K562 (cell line): ENCODE measurements around the gene BACE1. TPM values are rescaled to one million over a fixed set of nuclear protein-coding genes. Genes with fewer than 3 reads are reported as not detected.

ENCODE experiments used
- CBFA2T2 ChIP-seq: fragments of 450-650 bp; conservative IDR thresholded peaks from 2 replicates; pipeline ENCODE4 v1.6.1; 2017; ENCODE audit warnings: mild to moderate bottlenecking
- NONO ChIP-seq, 2 experiments: fragments of 200-400 bp in 1 of 2; fragments of 450-650 bp in 1 of 2; formaldehyde crosslinking in 1 of 2; IDR thresholded peaks; 2 replicates each; pipeline ENCODE4 v1.6.1; 2017; ENCODE audit warnings: low read depth in 2 of 2, mild to moderate bottlenecking in 2 of 2, moderate library complexity in 2 of 2, low read length in 1 of 2
- PHTF2 ChIP-seq: fragments of 250-450 bp; sonication (Bioruptor Pico); IDR thresholded peaks from 2 replicates; pipeline ENCODE4 v1.5.0; 2021; ENCODE audit warnings: mild to moderate bottlenecking
- SMAD1 ChIP-seq: fragments of 150-350 bp; IDR thresholded peaks from 2 replicates; pipeline ENCODE4 v1.6.1; 2014; ENCODE audit warnings: low read length, low read depth; ENCODE audit not compliant: partially characterized antibody
- ZFPM2 ChIP-seq: fragments of 250-450 bp; sonication (Bioruptor Pico); IDR thresholded peaks from 2 replicates; pipeline ENCODE4 v1.5.1; 2022; ENCODE audit warnings: mild to moderate bottlenecking
- polyA plus RNA-seq, 8 experiments: library from polyadenylated mRNA; depleted of rRNA in 4 of 8; stranded (reverse) in 5 of 8; unstranded in 3 of 8; fragments of >200 nt; fragmentation: Nextera tagmentation in 2 of 8; fragmentation: Illumina TruSeq in 1 of 8; extraction: Ambion mirVana in 2 of 8; extraction: Trizol in 1 of 8; gene quantifications; 2 replicates each; pipeline versions ENCODE4 v1.2.1 to v1.2.3, GENCODE V29; 2011 to 2014; ENCODE audit warnings: inconsistent platforms in 1 of 8, missing spikeins in 1 of 8
- total RNA-seq, 7 experiments: library from RNA; depleted of rRNA in 6 of 7; stranded (reverse); fragments of >200 nt in 6 of 7; fragmentation: Illumina TruSeq in 2 of 7; extraction: Trizol in 2 of 7; gene quantifications; 2 replicates each; pipeline versions ENCODE4 v1.2.1 to v1.2.3, GENCODE V29; 2011 to 2021; ENCODE audit warnings: low replicate concordance in 1 of 7
- TF ChIP-seq, protein P1 (sequence below): fragments of 250-450 bp; sonication (Bioruptor Pico); IDR thresholded peaks from 2 replicates; pipeline ENCODE4 v1.5.1; 2021; ENCODE audit warnings: mild to moderate bottlenecking
- TF ChIP-seq, protein P2 (sequence below): fragments of 250-450 bp; sonication (Bioruptor Pico); IDR thresholded peaks from 2 replicates; pipeline ENCODE4 v1.4.0; 2020; ENCODE audit warnings: mild to moderate bottlenecking, moderate library complexity

Gene BACE1
- total and polyA plus RNA-seq, 9 of the 15 experiments (the other 6 are each of a cell fraction or from before 2014, with no cell fraction given): 0.01 to 0.25 (median 0.16) TPM; not detected in 5

DNA sequence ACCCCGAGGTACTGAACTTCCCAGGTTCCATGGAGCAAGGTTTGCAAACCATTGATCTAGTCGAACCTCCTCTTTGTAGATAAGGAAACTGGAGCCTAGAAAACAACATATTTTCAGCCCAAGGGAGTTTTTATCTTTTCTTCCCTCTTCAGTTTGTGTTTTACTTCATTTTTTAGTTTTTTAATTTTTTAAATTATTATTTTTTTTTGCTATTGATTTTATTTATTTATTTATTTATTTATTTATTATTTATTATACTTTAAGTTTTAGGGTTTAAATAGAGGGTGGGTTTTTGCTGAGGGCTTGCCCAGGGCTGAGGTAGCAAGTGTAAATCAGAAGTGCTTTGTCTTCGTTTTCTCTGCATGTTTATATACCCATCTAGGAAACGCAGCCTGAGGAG, 38.5 kb upstream of the BACE1 start (continued):
- TF ChIP-seq PHTF2 (CRISPR knock-in tag): no peak
- TF ChIP-seq, protein P1, sequence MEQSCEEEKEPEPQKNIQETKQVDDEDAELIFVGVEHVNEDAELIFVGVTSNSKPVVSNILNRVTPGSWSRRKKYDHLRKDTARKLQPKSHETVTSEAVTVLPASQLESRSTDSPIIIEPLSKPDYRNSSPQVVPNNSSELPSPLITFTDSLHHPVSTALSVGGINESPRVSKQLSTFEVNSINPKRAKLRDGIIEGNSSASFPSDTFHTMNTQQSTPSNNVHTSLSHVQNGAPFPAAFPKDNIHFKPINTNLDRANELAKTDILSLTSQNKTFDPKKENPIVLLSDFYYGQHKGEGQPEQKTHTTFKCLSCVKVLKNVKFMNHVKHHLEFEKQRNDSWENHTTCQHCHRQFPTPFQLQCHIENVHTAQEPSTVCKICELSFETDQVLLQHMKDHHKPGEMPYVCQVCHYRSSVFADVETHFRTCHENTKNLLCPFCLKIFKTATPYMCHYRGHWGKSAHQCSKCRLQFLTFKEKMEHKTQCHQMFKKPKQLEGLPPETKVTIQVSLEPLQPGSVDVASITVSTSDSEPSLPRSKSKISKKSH (CRISPR knock-in tag): no peak
- no peak for TF ChIP-seq NONO (IDR thresholded peaks at IDR 0.05; ENCODE audit: low read depth in 2 of 2, low read length in 1 of 2)
- TF ChIP-seq, protein P2, sequence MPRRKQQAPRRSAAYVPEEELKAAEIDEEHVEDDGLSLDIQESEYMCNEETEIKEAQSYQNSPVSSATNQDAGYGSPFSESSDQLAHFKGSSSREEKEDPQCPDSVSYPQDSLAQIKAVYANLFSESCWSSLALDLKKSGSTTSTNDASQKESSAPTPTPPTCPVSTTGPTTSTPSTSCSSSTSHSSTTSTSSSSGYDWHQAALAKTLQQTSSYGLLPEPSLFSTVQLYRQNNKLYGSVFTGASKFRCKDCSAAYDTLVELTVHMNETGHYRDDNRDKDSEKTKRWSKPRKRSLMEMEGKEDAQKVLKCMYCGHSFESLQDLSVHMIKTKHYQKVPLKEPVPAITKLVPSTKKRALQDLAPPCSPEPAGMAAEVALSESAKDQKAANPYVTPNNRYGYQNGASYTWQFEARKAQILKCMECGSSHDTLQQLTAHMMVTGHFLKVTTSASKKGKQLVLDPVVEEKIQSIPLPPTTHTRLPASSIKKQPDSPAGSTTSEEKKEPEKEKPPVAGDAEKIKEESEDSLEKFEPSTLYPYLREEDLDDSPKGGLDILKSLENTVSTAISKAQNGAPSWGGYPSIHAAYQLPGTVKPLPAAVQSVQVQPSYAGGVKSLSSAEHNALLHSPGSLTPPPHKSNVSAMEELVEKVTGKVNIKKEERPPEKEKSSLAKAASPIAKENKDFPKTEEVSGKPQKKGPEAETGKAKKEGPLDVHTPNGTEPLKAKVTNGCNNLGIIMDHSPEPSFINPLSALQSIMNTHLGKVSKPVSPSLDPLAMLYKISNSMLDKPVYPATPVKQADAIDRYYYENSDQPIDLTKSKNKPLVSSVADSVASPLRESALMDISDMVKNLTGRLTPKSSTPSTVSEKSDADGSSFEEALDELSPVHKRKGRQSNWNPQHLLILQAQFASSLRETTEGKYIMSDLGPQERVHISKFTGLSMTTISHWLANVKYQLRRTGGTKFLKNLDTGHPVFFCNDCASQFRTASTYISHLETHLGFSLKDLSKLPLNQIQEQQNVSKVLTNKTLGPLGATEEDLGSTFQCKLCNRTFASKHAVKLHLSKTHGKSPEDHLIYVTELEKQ (CRISPR knock-in tag): no peak
- no peak for TF ChIP-seq SMAD1
- no peak for TF ChIP-seq CBFA2T2
- no peak for TF ChIP-seq ZFPM2
